ENCODE measurements around the gene HOXB13.
A peak's percentile ranks its signal among the peaks of the same experiment; 100 is the strongest.

HOXB13 gene

GRCh38 chr17:48770954-48771353 is 42.4 kb upstream of the HOXB13 start:
- Histone ChIP-seq H3K4me3 (ENCODE audit: low read length, poor library complexity, severe bottlenecking) (no peak overlapping the region), H4K20me1 (ENCODE audit: insufficient read depth, low read length, poor library complexity, severe bottlenecking) (no peaks in the 10 kb centered on the region), H3K4me2 (ENCODE audit: low read depth, low read length, poor library complexity, severe bottlenecking) (no peak overlapping the region), H3K27me3 (ENCODE audit: insufficient read depth, low read length, poor library complexity, severe bottlenecking) (no peaks in the 10 kb centered on the region), H3F3A (ENCODE audit: low read depth) (no peaks in the 10 kb centered on the region), H3K36me3 (ENCODE audit: insufficient read depth, low read length) (no peaks in the 10 kb centered on the region), H3K79me2 (ENCODE audit: insufficient read depth, low read length) (no peaks in the 10 kb centered on the region), H3K4me1 (ENCODE audit: insufficient read depth, low read length, poor library complexity, severe bottlenecking) (peaks cover 23% of the 10 kb centered on the region), H3K9me3 (ENCODE audit: insufficient read depth, low read depth, low read length) (no peaks in the 10 kb centered on the region), H2AFZ (ENCODE audit: low read length) (no peak overlapping the region), H3K9me2 (replicated peaks; ENCODE audit: low read depth, low read length) (no peaks in the 10 kb centered on the region), H3K9ac (ENCODE audit: low read depth, low read length, poor library complexity, severe bottlenecking) (no peak overlapping the region)
- TF ChIP-seq EZH2phosphoT487 (IDR thresholded peaks at IDR 0.05; ENCODE audit: borderline replicate concordance) = no peak
- no peak for TF ChIP-seq CTCF (conservative IDR thresholded peaks at IDR 0.05; ENCODE audit: low read length)

- TF ChIP-seq EZH2phosphoT487 (IDR thresholded peaks at IDR 0.05; ENCODE audit: borderline replicate concordance) (no peak), CTCF (conservative IDR thresholded peaks at IDR 0.05; ENCODE audit: low read length) (no peak)
- Histone ChIP-seq H3K9me2 (replicated peaks; ENCODE audit: low read depth, low read length) (no peaks in the 10 kb centered on the region), H2AFZ (ENCODE audit: low read length) (peak overlapping the region; percentile 96), H3K4me3 (ENCODE audit: low read length, poor library complexity, severe bottlenecking) (no peak overlapping the region), H3K79me2 (ENCODE audit: insufficient read depth, low read length) (no peaks in the 10 kb centered on the region), H3K36me3 (ENCODE audit: insufficient read depth, low read length) (no peaks in the 10 kb centered on the region), H3K4me1 (ENCODE audit: insufficient read depth, low read length, poor library complexity, severe bottlenecking) (peaks cover 16% of the 10 kb centered on the region), H3K9ac (ENCODE audit: low read depth, low read length, poor library complexity, severe bottlenecking) (no peak overlapping the region), H3F3A (ENCODE audit: low read depth) (no peaks in the 10 kb centered on the region), H3K4me2 (ENCODE audit: low read depth, low read length, poor library complexity, severe bottlenecking) (no peak overlapping the region), H4K20me1 (ENCODE audit: insufficient read depth, low read length, poor library complexity, severe bottlenecking) (no peaks in the 10 kb centered on the region), H3K9me3 (ENCODE audit: insufficient read depth, low read depth, low read length) (no peaks in the 10 kb centered on the region), H3K27me3 (ENCODE audit: insufficient read depth, low read length, poor library complexity, severe bottlenecking) (no peaks in the 10 kb centered on the region)
These were observed 40.6 kb upstream of the HOXB13 start for GRCh38 chr17:48769009-48769675.

- Histone ChIP-seq H3F3A (ENCODE audit: low read depth) (no peaks in the 10 kb centered on the region), H3K9me2 (replicated peaks; ENCODE audit: low read depth, low read length) (no peaks in the 10 kb centered on the region), H3K4me2 (ENCODE audit: low read depth, low read length, poor library complexity, severe bottlenecking) (no peak overlapping the region), H3K79me2 (ENCODE audit: insufficient read depth, low read length) (no peaks in the 10 kb centered on the region), H3K9me3 (ENCODE audit: insufficient read depth, low read depth, low read length) (no peaks in the 10 kb centered on the region), H4K20me1 (ENCODE audit: insufficient read depth, low read length, poor library complexity, severe bottlenecking) (no peaks in the 10 kb centered on the region), H3K36me3 (ENCODE audit: insufficient read depth, low read length) (no peaks in the 10 kb centered on the region), H3K4me1 (ENCODE audit: insufficient read depth, low read length, poor library complexity, severe bottlenecking) (peaks cover 14% of the 10 kb centered on the region), H3K27me3 (ENCODE audit: insufficient read depth, low read length, poor library complexity, severe bottlenecking) (no peaks in the 10 kb centered on the region), H2AFZ (ENCODE audit: low read length) (no peak overlapping the region), H3K4me3 (ENCODE audit: low read length, poor library complexity, severe bottlenecking) (no peak overlapping the region), H3K9ac (ENCODE audit: low read depth, low read length, poor library complexity, severe bottlenecking) (no peak overlapping the region)
- no peak for TF ChIP-seq EZH2phosphoT487 (IDR thresholded peaks at IDR 0.05; ENCODE audit: borderline replicate concordance)
- peak; percentile 27; the same call in 1 of the 2 replicates for TF ChIP-seq CTCF (conservative IDR thresholded peaks at IDR 0.05; ENCODE audit: low read length)
These were observed 38.8 kb upstream of the HOXB13 start for GRCh38 chr17:48767263-48767774.

Measured in Loucy (cell line).